ENCODE data around the gene AGAP1.
"Not testable (repeated sequence)": the region's sequence is repeated elsewhere in the genome, so short reads cannot be mapped to it uniquely, and the experiment has no call there.

The AGAP1 gene

DNA sequence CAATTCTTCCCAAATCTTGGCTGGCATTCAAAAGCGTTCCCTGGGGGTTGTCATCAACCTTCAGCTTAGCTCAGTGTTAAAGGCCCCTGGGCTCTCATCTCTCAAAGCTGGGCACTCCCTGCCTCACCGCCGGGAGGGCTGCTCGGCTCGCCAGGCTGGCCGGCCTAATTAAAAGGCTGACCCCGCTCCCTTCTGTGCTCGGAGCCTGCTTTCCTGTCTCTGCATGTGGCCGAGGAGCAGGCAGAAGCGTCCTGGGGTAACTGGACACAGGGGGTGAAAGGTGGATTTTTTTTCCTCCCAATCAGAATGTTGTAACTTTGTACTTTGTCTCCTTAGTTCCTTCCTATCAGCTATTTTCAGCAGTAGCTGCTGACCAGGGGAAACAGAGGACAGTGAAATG is 443.2 kb downstream of the AGAP1 start:
- Mint-ChIP-seq H3K4me1 (no peaks in the 10 kb centered on the region), H3K27me3 (peaks cover 5% of the 10 kb centered on the region), H3K27ac (no peak overlapping the region), H3K36me3 (no peaks in the 10 kb centered on the region), H3K9me3 (peaks cover 6% of the 10 kb centered on the region), H3K4me3 (no peak overlapping the region)
- DNase-seq (ENCODE audit: low spot score in 2 of 2) (no peak), ATAC-seq (ENCODE audit: low read depth) (no peak)

DNA sequence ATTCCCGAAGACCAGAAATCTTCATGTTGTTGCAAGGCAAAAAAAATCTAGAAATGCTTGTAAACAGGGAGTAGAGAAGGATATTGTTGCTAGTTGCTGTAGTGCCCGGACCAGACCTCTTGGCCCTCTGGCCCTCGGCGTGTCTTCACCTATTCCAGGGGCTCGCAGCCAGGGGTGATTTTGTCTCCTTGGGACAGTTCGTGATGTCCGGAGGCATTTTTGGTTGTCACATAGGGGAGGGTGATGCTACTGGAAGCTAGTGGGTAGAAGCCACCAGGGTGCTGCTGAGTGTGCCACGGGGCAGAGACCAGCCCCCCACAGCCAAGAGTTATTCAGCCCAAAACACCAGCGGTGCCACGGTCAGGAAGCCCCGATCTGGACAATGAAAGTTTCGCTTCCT is 443.7 kb downstream of the AGAP1 start:
- Mint-ChIP-seq H3K27me3 (peaks cover 5% of the 10 kb centered on the region), H3K4me3 (no peak overlapping the region), H3K27ac (no peak overlapping the region), H3K4me1 (no peaks in the 10 kb centered on the region), H3K36me3 (no peaks in the 10 kb centered on the region), H3K9me3 (peaks cover 6% of the 10 kb centered on the region)
- no peak for ATAC-seq (ENCODE audit: low read depth)
- no peak for DNase-seq (ENCODE audit: low spot score in 2 of 2)

GRCh38 chr2:235937936-235938335 is 444.1 kb downstream of the AGAP1 start:
- no peaks in the 10 kb centered on the region for H3K4me1 Mint-ChIP-seq
- peaks cover 6% of the 10 kb centered on the region for H3K9me3 Mint-ChIP-seq
- H3K27me3 Mint-ChIP-seq: peaks cover 5% of the 10 kb centered on the region
- ATAC-seq (ENCODE audit: low read depth) (no peak), DNase-seq (ENCODE audit: low spot score in 2 of 2) (no peak)
- no peak overlapping the region for H3K27ac Mint-ChIP-seq
- no peak overlapping the region for H3K4me3 Mint-ChIP-seq
- no peaks in the 10 kb centered on the region for H3K36me3 Mint-ChIP-seq

DNA sequence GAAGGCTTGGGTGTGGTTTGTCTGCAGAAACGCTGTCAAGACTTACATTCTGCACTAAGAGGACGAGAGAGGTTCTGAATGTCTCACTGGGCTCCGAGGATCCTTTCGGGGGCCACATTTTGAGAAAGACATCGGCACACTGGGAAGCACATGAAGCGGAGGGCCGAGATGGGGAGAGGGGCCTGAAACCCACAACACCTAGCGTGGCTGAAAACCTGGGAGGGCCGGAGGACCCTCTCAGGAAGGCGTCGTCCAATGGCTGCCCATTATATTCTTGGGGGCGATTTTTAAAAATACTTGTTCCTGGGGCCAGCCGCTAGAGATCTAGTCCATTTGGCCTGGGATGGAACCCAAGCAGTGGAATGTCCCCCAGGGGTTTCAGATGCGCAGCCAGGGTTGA is 444.8 kb downstream of the AGAP1 start:
- Mint-ChIP-seq H3K27me3 (peaks cover 3% of the 10 kb centered on the region), H3K27ac (no peak overlapping the region), H3K4me3 (no peak overlapping the region), H3K9me3 (peaks cover 6% of the 10 kb centered on the region), H3K4me1 (no peaks in the 10 kb centered on the region), H3K36me3 (no peaks in the 10 kb centered on the region)
- ATAC-seq (ENCODE audit: low read depth): no peak
- DNase-seq (ENCODE audit: low spot score in 2 of 2): no peak

DNA sequence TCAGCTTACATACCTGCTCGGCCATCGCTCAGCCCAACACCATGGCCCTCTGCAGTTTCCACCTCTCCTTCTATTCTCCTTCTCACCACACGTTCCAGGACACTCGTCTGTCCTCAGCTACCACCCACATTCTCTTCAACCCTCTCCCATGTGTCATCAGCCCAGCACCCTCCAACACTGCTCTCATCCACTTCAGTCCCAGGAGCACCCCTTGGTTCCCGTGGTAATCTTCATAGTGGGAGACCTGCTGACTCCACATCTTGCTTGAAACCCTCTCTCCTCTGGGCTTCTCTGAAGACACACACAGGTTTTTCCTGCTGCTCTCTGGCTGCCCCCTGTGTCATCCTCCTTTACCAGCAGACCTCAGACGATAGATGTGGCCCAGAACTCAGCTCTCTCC is 445.6 kb downstream of the AGAP1 start:
- Mint-ChIP-seq H3K27ac (no peak overlapping the region), H3K4me3 (no peak overlapping the region), H3K9me3 (peaks cover 6% of the 10 kb centered on the region), H3K27me3 (peaks cover 3% of the 10 kb centered on the region), H3K4me1 (no peaks in the 10 kb centered on the region), H3K36me3 (no peaks in the 10 kb centered on the region)
- no peak for ATAC-seq (ENCODE audit: low read depth)
- no peak for DNase-seq (ENCODE audit: low spot score in 2 of 2)

GRCh38 chr2:235940330-235940729 is 446.5 kb downstream of the AGAP1 start:
- Mint-ChIP-seq H3K27me3 (peaks cover 3% of the 10 kb centered on the region), H3K9me3 (peaks cover 6% of the 10 kb centered on the region), H3K36me3 (no peaks in the 10 kb centered on the region), H3K4me3 (no peak overlapping the region), H3K4me1 (no peaks in the 10 kb centered on the region), H3K27ac (no peak overlapping the region)
- no peak for DNase-seq (ENCODE audit: low spot score in 2 of 2)
- ATAC-seq (ENCODE audit: low read depth): no peak

GRCh38 chr2:235944591-235944990 is 450.7 kb downstream of the AGAP1 start:
- Mint-ChIP-seq H3K27me3 (peaks cover 6% of the 10 kb centered on the region), H3K4me3 (no peak overlapping the region), H3K9me3 (peaks cover 3% of the 10 kb centered on the region), H3K4me1 (no peaks in the 10 kb centered on the region), H3K27ac (no peak overlapping the region), H3K36me3 (no peaks in the 10 kb centered on the region)
- ATAC-seq (ENCODE audit: low read depth) (no peak), DNase-seq (ENCODE audit: low spot score in 2 of 2) (no peak)

GRCh38 chr2:235945608-235946140 is 451.8 kb downstream of the AGAP1 start:
- Mint-ChIP-seq H3K27me3 (peaks cover 5% of the 10 kb centered on the region), H3K27ac (no peak overlapping the region), H3K36me3 (no peaks in the 10 kb centered on the region), H3K4me3 (no peak overlapping the region), H3K9me3 (peaks cover 1% of the 10 kb centered on the region), H3K4me1 (no peaks in the 10 kb centered on the region)
- ATAC-seq (ENCODE audit: low read depth): no peak
- no peak for DNase-seq (ENCODE audit: low spot score in 2 of 2)

- Mint-ChIP-seq H3K4me3 (no peak overlapping the region), H3K36me3 (no peaks in the 10 kb centered on the region), H3K9me3 (peaks cover 1% of the 10 kb centered on the region), H3K27me3 (peaks cover 5% of the 10 kb centered on the region), H3K4me1 (no peaks in the 10 kb centered on the region), H3K27ac (no peak overlapping the region)
- DNase-seq (ENCODE audit: low spot score in 2 of 2) (no peak), ATAC-seq (ENCODE audit: low read depth) (no peak)
Measured at GRCh38 chr2:235946590-235946989, 452.7 kb downstream of the AGAP1 start.

DNA sequence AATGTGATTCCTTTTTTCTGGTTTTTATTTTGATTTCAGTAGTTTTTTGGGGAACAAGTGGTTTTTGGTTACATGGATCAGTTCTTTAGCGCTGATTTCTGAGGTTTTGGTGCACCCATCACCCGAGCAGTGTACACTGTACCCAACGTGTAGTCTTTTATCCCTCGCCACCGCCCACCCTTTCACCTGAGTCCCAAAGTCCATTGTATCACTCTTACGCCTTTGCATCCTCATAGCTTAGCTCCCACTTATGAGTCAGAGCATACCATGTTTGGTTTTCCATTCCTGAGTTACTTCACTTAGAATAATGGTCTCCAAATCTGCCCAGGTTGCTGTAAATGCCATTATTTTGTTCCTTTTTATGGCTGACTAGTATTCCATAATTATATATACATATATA is 453.2 kb downstream of the AGAP1 start:
- H3K4me1 Mint-ChIP-seq; ATAC-seq (ENCODE audit: low read depth); H3K27me3 Mint-ChIP-seq; H3K4me3 Mint-ChIP-seq; H3K9me3 Mint-ChIP-seq; H3K27ac Mint-ChIP-seq; H3K36me3 Mint-ChIP-seq; DNase-seq (ENCODE audit: low spot score in 2 of 2): not testable (repeated sequence)

- H3K27me3 Mint-ChIP-seq: peaks cover 8% of the 10 kb centered on the region
- no peak for ATAC-seq (ENCODE audit: low read depth)
- DNase-seq (ENCODE audit: low spot score in 2 of 2): no peak
- no peaks in the 10 kb centered on the region for H3K9me3 Mint-ChIP-seq
- H3K4me3 Mint-ChIP-seq: no peak overlapping the region
- no peaks in the 10 kb centered on the region for H3K4me1 Mint-ChIP-seq
- H3K27ac Mint-ChIP-seq: no peak overlapping the region
- no peaks in the 10 kb centered on the region for H3K36me3 Mint-ChIP-seq
Measured at GRCh38 chr2:235949567-235950472, 456.0 kb downstream of the AGAP1 start.

DNA sequence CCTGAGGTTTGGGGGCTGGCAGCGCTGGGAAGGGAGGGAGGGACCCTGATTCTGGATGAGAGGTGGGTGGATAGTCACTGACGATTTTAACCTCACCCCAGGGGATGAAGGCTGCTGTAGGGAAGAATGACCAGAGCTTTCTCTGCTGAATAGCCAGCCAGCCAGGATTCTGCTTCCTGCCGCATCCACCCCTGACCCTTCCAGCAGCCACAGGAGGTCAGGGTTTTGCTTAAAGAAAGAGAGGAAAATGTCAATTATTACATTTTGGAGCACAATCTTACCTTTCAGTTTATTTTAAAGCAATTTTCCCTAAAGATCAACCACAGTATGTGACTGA is 456.6 kb downstream of the AGAP1 start:
- H3K27me3 Mint-ChIP-seq: peaks cover 9% of the 10 kb centered on the region
- H3K27ac Mint-ChIP-seq: no peak overlapping the region
- no peaks in the 10 kb centered on the region for H3K4me1 Mint-ChIP-seq
- no peak for DNase-seq (ENCODE audit: low spot score in 2 of 2)
- no peaks in the 10 kb centered on the region for H3K9me3 Mint-ChIP-seq
- ATAC-seq (ENCODE audit: low read depth): no peak
- no peak overlapping the region for H3K4me3 Mint-ChIP-seq
- no peaks in the 10 kb centered on the region for H3K36me3 Mint-ChIP-seq

- DNase-seq (ENCODE audit: low spot score in 2 of 2) (no peak), ATAC-seq (ENCODE audit: low read depth) (no peak)
- H3K27me3 Mint-ChIP-seq: peaks cover 9% of the 10 kb centered on the region
- H3K4me3 Mint-ChIP-seq: no peak overlapping the region
- no peaks in the 10 kb centered on the region for H3K4me1 Mint-ChIP-seq
- no peaks in the 10 kb centered on the region for H3K9me3 Mint-ChIP-seq
- no peak overlapping the region for H3K27ac Mint-ChIP-seq
- H3K36me3 Mint-ChIP-seq: no peaks in the 10 kb centered on the region
Measured at GRCh38 chr2:235951493-235951892, 457.6 kb downstream of the AGAP1 start.

GRCh38 chr2:235951982-235952381 is 458.1 kb downstream of the AGAP1 start:
- Mint-ChIP-seq H3K27ac (no peak overlapping the region), H3K27me3 (peaks cover 6% of the 10 kb centered on the region), H3K4me1 (no peaks in the 10 kb centered on the region), H3K9me3 (no peaks in the 10 kb centered on the region), H3K4me3 (no peak overlapping the region), H3K36me3 (no peaks in the 10 kb centered on the region)
- DNase-seq (ENCODE audit: low spot score in 2 of 2) (no peak), ATAC-seq (ENCODE audit: low read depth) (no peak)

GRCh38 chr2:235952714-235953113 is 458.9 kb downstream of the AGAP1 start:
- DNase-seq (ENCODE audit: low spot score in 2 of 2): no peak
- no peak overlapping the region for H3K4me3 Mint-ChIP-seq
- H3K9me3 Mint-ChIP-seq: no peaks in the 10 kb centered on the region
- no peaks in the 10 kb centered on the region for H3K4me1 Mint-ChIP-seq
- ATAC-seq (ENCODE audit: low read depth): no peak
- H3K36me3 Mint-ChIP-seq: no peaks in the 10 kb centered on the region
- no peak overlapping the region for H3K27ac Mint-ChIP-seq
- H3K27me3 Mint-ChIP-seq: peaks cover 6% of the 10 kb centered on the region

All from memory B cell (primary cell).